Stimulated activated CD4-positive, alpha-beta T cell treated with anti-CD3 and anti-CD28 coated beads, Interleukin-4, amount 100 ng/mL, for 24 hours (primary cell): ENCODE data around the gene HLCS.

ENCODE experiments used
- DNase-seq: peaks from one replicate; pipeline ENCODE4 v3.0.0-alpha.2; 2020

The HLCS gene

DNA sequence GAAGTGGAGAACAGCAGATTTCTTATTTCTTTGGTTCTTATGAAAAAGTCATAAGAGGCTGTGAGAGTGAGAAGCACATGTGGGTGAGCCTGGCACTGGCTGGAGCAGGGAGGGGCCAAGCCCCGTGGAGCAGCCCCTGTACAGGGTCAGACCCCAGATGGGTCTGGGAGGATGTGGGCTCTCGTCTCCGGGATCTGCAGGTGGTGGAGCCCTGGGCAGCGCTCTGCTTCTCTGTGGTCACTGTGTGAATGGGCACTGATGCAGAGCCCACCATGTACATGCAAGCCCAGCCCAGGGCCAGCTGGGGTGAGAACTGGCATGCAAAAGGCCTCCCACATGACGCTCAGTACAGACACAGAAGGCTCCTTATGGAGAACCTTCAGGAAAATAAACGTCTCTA, 200.0 kb downstream of the HLCS start:
- DNase-seq = no peak

GRCh38 chr21:36765229-36765628, 201.2 kb downstream of the HLCS start:
- no peak for DNase-seq

- DNase-seq = no peak
Observed at GRCh38 chr21:36763305-36763704, 203.2 kb downstream of the HLCS start.

DNA sequence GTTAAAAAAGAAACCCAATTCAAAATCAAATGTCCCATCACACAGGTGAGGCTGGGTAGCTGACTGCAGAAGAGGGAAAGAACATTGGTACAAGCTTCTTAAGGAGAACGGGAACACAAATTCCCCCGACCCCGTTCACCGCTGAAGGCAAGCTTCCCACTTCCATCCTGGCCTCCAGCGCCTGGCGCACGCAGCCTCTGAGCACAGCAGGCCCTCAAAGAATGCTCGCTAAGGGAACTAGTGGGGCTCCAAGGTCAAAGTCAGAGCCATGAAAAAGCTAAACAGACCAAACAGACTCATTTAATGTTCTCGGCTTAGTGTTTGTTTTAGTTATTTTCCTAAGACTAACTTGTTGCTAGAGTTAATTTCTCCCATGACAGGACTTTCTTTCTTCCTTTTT, 203.8 kb downstream of the HLCS start:
- no peak for DNase-seq

- DNase-seq = no peak
Observed at GRCh38 chr21:36761685-36762084, 204.8 kb downstream of the HLCS start.

GRCh38 chr21:36759348-36760083, 207.0 kb downstream of the HLCS start:
- DNase-seq = no peak

GRCh38 chr21:36757196-36757595, 209.3 kb downstream of the HLCS start:
- DNase-seq = no peak

DNA sequence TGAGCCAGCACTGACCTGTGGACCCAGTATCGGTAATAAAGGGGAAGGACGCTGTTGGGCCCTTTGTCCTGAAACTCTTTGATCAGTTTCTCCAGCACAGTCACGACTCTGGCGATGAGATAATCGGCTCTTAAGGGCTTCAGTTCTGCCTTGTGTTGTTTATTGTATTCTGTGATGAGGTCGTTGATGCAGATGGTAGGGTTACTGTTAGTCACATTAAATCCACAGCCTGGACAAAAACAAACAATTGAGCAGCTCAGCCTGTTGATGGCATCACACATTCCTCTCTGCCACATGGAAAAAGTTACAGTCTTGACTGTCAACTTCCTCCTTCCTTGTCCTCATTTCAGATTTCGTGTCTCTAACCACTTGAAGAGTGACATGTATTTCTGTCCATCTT, 209.9 kb downstream of the HLCS start:
- no peak for DNase-seq

DNA sequence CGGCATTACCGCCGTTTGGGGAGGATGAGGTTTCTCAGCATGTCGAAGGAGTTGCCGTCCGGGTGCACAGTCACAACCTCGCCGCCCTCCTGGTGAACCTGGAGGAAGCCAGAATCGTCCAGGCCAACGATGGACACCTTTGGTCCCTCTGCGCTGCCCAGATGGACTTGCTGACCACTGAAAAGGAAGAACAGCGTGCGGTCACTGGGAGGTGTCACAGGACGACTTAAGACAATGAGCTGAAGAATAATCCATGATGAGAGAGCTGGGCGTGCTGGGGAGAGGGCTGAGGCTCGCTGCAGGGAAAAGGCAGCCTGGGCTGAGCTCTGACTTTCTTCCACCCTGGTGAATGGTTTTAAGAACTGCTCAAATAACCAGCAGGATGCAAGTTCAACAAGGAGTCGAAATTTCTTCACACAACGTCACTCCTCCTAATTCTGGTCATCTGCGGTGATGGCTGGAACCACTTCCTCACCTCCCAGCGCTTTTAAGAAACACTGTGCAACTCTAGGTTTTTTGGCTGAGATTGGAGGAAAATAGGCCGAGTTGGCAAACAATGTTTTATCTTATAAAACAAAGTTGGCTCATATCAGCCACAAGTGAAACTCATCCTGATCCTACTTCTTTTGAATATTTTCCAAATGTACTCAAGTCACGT, 212.1 kb downstream of the HLCS start:
- DNase-seq = no peak

DNA sequence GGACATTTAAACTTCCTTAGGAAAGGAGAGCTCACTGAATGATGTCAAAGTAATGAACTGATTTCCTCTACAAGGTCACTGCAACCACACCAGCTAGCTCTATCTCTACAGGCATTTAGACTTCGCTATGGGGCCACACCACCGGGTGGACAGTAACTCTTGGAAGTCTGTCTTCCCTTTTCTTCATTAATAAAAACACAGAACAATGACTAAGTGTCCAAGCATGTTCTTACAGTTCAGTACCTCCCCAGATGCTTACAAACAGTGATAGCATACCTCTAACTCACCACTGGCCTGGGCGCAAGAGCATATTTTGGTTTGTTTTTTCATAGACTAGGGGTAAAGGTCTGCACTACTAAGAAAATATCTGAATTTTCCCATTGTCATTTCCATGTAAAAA, 212.9 kb downstream of the HLCS start:
- no peak for DNase-seq

GRCh38 chr21:36751383-36751782, 215.1 kb downstream of the HLCS start:
- DNase-seq = no peak

GRCh38 chr21:36750576-36750959, 215.9 kb downstream of the HLCS start:
- DNase-seq = no peak

DNA sequence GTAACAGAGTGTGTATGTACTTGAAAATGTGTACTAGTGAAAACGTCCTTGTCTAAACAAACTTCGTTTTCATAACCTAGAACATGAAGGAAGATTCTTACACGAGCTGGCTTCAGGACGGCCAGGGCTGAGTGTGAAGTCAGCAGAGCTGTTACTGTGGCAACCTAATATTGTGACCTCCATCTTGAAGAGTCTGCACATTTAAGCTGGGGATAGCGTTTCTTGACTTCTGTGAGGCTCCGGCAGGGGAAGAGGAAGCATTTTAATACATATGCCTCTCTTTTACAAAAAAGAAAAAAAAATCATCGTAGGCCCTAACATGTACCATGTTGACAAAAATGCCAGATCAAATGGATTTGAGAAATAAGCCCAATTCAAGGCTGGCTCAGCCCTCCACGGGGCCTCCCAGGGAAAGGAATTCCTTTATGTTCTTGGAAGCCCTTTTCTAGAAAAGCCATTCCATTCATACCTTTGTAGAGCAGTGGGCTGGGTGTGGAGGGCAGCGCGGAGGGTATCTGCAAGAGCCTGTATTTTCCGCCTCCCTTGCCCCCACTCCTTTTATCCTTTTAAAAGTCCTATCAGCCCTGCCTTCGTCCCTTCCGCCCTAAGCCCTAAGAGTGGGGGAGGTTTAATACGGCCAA, 216.4 kb downstream of the HLCS start:
- DNase-seq = no peak

DNA sequence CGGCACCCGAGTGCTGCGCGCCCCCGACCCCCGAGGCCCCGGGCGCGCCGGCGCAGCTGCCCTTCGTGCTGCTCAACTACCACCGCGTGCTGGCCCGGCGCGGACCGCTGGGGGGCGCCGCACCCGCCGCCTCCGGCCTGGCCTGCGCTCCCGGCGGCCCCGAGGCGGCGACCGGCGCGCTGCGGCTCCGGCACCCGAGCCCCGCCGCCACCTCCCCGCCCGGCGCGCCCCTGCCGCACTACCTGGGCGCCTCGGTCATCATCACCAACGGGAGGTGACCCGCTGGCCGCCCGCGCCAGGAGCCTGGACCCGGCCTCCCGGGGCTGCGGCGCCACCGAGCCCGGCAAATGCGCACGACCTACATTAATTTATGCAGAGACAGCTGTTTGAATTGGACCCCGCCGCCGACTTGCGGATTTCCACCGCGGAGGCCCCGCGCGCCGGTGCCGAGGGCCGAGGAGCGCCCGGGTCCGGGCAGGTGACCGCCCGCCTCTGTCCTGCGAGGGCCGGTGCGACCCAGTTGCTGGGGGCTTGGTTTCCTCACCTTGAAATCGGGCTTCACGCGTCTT, 218.6 kb downstream of the HLCS start:
- DNase-seq = peak; percentile 22

GRCh38 chr21:36747041-36747814, 219.2 kb downstream of the HLCS start:
- no peak for DNase-seq

- no peak for DNase-seq
Observed at GRCh38 chr21:36745459-36745858, 221.0 kb downstream of the HLCS start.

DNA sequence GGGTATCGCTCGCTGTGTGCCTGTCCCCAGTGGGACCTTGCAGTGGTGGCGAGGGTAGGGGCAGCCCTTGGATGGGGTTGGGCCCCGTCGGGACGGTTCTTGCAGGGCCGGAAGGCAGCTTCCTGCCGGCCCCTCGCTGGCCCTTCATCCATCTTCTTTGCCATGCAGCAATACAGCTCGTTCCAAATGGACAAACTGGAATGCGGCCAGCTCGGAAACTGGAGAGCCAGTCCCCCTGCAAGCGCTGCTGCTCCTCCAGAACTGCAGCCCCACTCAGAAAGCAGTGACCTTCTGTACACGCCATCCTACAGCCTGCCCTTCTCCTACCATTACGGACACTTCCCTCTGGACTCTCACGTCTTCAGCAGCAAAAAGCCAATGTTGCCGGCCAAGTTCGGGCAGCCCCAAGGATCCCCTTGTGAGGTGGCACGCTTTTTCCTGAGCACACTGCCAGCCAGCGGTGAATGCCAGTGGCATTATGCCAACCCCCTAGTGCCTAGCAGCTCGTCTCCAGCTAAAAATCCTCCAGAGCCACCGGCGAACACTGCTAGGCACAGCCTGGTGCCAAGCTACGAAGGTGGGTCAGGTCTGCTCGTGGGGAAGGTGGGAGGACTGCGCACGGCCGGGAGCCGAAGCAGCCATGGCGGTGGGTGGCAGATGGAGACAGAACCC, 221.8 kb downstream of the HLCS start:
- DNase-seq = no peak

DNA sequence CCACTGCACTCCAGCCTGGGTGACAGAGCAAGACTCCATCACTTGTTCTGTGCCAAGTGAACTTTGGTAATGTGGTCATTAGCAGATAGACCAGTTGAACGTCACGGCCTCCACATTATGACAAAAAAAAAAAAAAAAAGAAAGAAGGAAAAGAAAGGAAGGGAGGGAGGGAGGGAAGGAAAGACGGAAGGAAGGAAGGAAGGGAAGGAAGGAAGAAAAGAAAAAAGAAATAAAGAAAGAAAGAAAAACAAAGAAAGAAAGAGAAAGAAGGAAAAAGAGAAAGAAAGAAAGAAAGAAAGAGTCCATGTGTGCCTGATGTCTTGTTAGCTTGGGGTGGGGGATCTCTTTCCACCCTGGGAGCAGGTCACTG, 222.3 kb downstream of the HLCS start:
- no peak for DNase-seq

DNA sequence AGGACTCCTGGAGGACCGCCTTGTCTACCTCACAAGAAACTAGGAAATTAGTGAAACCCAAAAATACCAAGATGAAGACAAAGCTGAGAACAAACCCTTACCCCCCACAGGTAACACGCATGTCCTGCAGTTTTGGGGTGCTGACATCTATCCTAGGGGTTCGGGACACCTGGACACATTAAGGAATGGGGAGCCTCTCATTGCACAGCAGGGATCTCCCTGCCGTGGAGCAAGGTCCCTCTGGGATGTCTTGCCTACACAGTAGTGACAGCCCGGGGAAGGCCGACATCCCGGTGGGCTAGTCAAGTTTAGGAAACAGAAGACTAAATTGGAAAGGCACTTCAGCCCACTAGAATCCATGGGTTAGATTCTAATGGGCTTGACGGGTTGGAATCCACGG, 223.0 kb downstream of the HLCS start:
- no peak for DNase-seq

GRCh38 chr21:36743008-36743407, 223.5 kb downstream of the HLCS start:
- DNase-seq = no peak

- DNase-seq = no peak
Observed at GRCh38 chr21:36741506-36741905, 225.0 kb downstream of the HLCS start.

DNA sequence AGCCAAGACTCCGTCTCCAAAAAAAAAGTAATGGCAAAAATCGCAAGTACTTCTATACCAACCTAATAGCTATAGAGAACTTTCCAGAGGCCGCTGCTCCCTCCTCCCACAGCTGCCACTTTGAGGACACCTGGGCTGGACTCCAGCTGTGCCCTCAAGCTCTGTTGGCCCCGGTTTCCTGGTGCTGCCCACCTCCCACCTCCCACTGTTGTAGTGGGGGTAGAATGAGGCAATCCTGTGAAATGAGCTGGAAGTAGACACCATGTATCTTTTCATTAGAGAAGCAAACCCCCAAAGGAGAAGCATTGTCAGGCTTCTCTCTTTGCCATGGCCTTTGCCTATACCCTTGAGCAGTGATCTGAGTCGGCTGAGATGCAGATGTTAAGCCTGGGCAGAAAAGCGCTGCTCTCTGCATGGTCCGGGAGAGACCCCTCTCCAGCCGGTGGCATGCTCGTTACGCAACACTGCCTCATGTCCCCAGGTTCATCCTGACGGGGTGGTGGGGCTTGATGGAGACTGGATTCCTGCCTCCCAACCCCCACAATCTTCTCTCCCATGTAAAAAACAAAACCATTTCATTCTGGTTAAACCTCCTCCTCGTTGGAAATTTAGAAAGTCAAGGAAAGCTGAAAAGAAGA, 227.9 kb downstream of the HLCS start:
- DNase-seq = no peak
